Naive thymus-derived CD4-positive, alpha-beta T cell (primary cell): ENCODE data around the gene PICK1. TPM values are rescaled to one million over a fixed set of nuclear protein-coding genes. Genes with fewer than 3 reads are reported as not detected.

Experiments used
- ATAC-seq: fragments of 150-1000 bp; cut with Tn5 transposase; 2 replicates; pipeline ENCODE4 v1.10.0; 2021; ENCODE audit warnings: mild to moderate bottlenecking, moderate library complexity
- CTCF ChIA-PET: fragments of 350-600 bp; sonication (Branson Sonifier 250); formaldehyde crosslinking; loops from one replicate; lab custom pipeline; 2021; ENCODE audit warnings: antibody characterized with exemption; lab: Charles Lee
- POLR2A ChIA-PET: fragments of 350-600 bp; sonication (Branson Sonifier 250); formaldehyde crosslinking; loops from one replicate; lab custom pipeline; 2021; ENCODE audit warnings: antibody characterized with exemption, inconsistent platforms; lab: Charles Lee
- DNase-seq, 9 donors: peaks; one replicate each; pipeline versions ENCODE4 v3.0.0 to v3.0.0-alpha.2; 2020 to 2022; ENCODE audit warnings: mixed read lengths in 1 of 9
- H3K27ac ChIP-seq: one replicate; pipeline ENCODE4 v1.7.0; 2013; ENCODE audit warnings: mild to moderate bottlenecking, low read depth, low read length, moderate library complexity
- H3K27me3 ChIP-seq, 2 donors: one replicate each; pipeline ENCODE4 v1.7.0; 2013; ENCODE audit warnings: low read length in 2 of 2, mild to moderate bottlenecking in 2 of 2, moderate library complexity in 2 of 2; ENCODE audit not compliant: control insufficient read depth in 2 of 2, insufficient read depth in 2 of 2
- H3K36me3 ChIP-seq, 3 experiments: 1 replicate in 2 of 3; 2 replicates in 1 of 3; pipeline ENCODE4 v1.7.0; 2013; ENCODE audit warnings: low read length in 3 of 3, mild to moderate bottlenecking in 3 of 3, moderate library complexity in 1 of 3; ENCODE audit not compliant: insufficient read depth in 3 of 3, control insufficient read depth in 2 of 3
- H3K4me1 ChIP-seq, 2 donors: one replicate each; pipeline ENCODE4 v1.7.0; 2013; ENCODE audit warnings: low read length in 2 of 2, mild to moderate bottlenecking in 2 of 2, moderate library complexity in 1 of 2; ENCODE audit not compliant: control insufficient read depth in 2 of 2, insufficient read depth in 2 of 2
- H3K4me3 ChIP-seq: 2 replicates; pipeline ENCODE4 v1.7.0; 2013; ENCODE audit warnings: mild to moderate bottlenecking, low read length
- H3K9me3 ChIP-seq, 3 experiments: 1 replicate in 2 of 3; 2 replicates in 1 of 3; pipeline ENCODE4 v1.7.0; 2013; ENCODE audit warnings: low read length in 3 of 3; ENCODE audit not compliant: control insufficient read depth in 2 of 3
- H3K27ac Mint-ChIP-seq, 9 donors: one replicate each; pipeline ENCODE4 v1.8.0; 2020 to 2022; ENCODE audit warnings: mixed read lengths in 9 of 9, mild to moderate bottlenecking in 8 of 9, moderate library complexity in 5 of 9, inconsistent platforms in 2 of 9
- H3K27me3 Mint-ChIP-seq, 5 donors: one replicate each; pipeline ENCODE4 v1.8.0; 2021 to 2022; ENCODE audit warnings: mixed read lengths in 5 of 5, mild to moderate bottlenecking in 1 of 5
- H3K36me3 Mint-ChIP-seq, 5 donors: one replicate each; pipeline ENCODE4 v1.8.0; 2020 to 2022; ENCODE audit warnings: mixed read lengths in 5 of 5, mild to moderate bottlenecking in 3 of 5, inconsistent platforms in 1 of 5
- H3K4me1 Mint-ChIP-seq, 7 donors: one replicate each; pipeline ENCODE4 v1.8.0; 2020 to 2022; ENCODE audit warnings: mixed read lengths in 7 of 7, mild to moderate bottlenecking in 3 of 7, inconsistent platforms in 1 of 7
- H3K4me3 Mint-ChIP-seq, 10 donors: one replicate each; pipeline ENCODE4 v1.8.0; 2020 to 2022; ENCODE audit warnings: mild to moderate bottlenecking in 10 of 10, mixed read lengths in 10 of 10, moderate library complexity in 6 of 10, inconsistent platforms in 2 of 10
- H3K9me3 Mint-ChIP-seq, 11 donors: one replicate each; pipeline ENCODE4 v1.8.0; 2020 to 2022; ENCODE audit warnings: mixed read lengths in 11 of 11, mild to moderate bottlenecking in 4 of 11, inconsistent platforms in 1 of 11, moderate library complexity in 1 of 11
- intact Hi-C, 2 donors: fragments of 100-400 bp; cut with micrococcal nuclease; formaldehyde crosslinking; loops; one replicate each; pipeline ENCODE4 v1.15.1; 2023
- polyA plus RNA-seq, 2 donors: library from polyadenylated mRNA; unstranded; fragments of 300-500 nt; fragmentation: Illumina TruSeq; gene quantifications; one replicate each; pipeline ENCODE4 v1.2.3, GENCODE V29; 2021
- total RNA-seq, 6 experiments: library from RNA in 5 of 6; stranded (reverse) in 5 of 6; gene quantifications; 1 replicate in 5 of 6; 2 replicates in 1 of 6; pipeline ENCODE4 v1.2.3 and lab custom pipeline; 2021 to 2026

The PICK1 gene
- total and polyA plus RNA-seq, 7 experiments from 2014 or later: 6.3 to 29.3 (median 25.3) TPM

DNA sequence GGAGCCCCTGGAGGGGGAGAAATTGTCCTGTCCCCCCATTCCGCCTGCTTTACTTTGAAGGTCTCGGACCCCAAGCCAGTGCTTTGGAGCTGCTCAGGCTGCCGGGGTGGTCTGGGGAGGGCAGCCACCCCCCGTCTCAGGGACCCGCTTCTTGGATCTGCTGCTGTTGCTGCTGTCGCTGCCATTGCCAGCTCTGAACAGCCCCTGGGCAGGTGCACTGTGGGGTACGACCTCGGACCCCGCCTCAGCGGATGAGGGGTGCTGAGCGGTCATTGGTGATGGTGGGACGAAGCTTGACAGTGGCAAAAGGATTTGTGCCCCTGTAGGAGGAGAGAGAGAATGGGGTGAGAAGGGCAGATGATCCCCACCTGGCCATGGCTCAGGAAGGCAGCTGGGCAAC is 27.9 kb downstream of the PICK1 start:
- Histone ChIP-seq H3K4me1 (peaks cover 3 to 9% of the 10 kb centered on the region in 2 donors), H3K27ac (no peak overlapping the region), H3K9me3 (no peaks in the 10 kb centered on the region), H3K27me3 (peaks cover 0 to 8% of the 10 kb centered on the region in 2 donors), H3K36me3 (peaks cover 0 to 9% (median 0%) of the 10 kb centered on the region in 3 experiments), H3K4me3 (no peak overlapping the region)
- intact Hi-C loops: no loop called here
- Mint-ChIP-seq H3K36me3 (peaks cover 0 to 15% (median 0%) of the 10 kb centered on the region in 5 donors), H3K27me3 (peaks cover 0 to 33% (median 8%) of the 10 kb centered on the region in 5 donors), H3K27ac (no peak overlapping the region), H3K9me3 (peaks cover 0 to 2% (median 0%) of the 10 kb centered on the region in 11 donors), H3K4me1 (peaks cover 0 to 6% (median 0%) of the 10 kb centered on the region in 7 donors), H3K4me3 (no peak overlapping the region)
- ATAC-seq: no peak
- no peak for DNase-seq
- ChIA-PET POLR2A (no interaction called here), CTCF (no interaction called here)

DNA sequence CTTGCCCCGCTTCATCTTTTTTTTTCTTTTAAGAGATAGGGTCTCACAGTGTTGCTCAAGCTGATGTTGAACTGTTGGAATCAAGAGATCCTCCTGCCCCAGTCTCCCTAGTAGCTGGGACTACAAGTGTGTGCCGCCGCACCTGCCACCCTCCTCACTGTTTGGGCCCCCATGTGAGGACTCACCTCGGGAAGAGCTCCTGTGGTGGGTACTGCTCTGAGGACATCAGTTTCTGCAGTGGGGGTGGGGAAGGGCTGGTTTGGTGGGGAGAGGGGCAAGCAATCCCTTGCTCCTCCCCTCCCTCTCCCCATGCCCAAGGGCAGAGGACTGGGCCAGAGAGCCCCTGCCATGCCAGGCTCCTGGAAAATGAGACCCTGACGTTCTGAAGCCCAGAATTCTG is 28.3 kb downstream of the PICK1 start:
- no peak overlapping the region for H3K27ac Mint-ChIP-seq
- peaks cover 0 to 18% (median 1%) of the 10 kb centered on the region in 5 donors for H3K36me3 Mint-ChIP-seq
- H3K27ac ChIP-seq: no peak overlapping the region
- no peak overlapping the region for H3K4me3 ChIP-seq
- H3K4me1 Mint-ChIP-seq: peaks cover 0 to 6% (median 0%) of the 10 kb centered on the region in 7 donors
- peaks cover 0 to 8% of the 10 kb centered on the region in 2 donors for H3K27me3 ChIP-seq
- H3K27me3 Mint-ChIP-seq: peaks cover 4 to 33% (median 11%) of the 10 kb centered on the region in 5 donors
- no peak overlapping the region for H3K4me3 Mint-ChIP-seq
- peaks cover 3 to 9% of the 10 kb centered on the region in 2 donors for H3K4me1 ChIP-seq
- DNase-seq (no peak), ATAC-seq (no peak)
- ChIA-PET POLR2A (no interaction called here), CTCF (no interaction called here)
- peaks cover 0 to 2% (median 0%) of the 10 kb centered on the region in 11 donors for H3K9me3 Mint-ChIP-seq
- H3K36me3 ChIP-seq: peaks cover 0 to 9% (median 0%) of the 10 kb centered on the region in 3 experiments
- intact Hi-C loops: no loop called here
- H3K9me3 ChIP-seq: no peaks in the 10 kb centered on the region

DNA sequence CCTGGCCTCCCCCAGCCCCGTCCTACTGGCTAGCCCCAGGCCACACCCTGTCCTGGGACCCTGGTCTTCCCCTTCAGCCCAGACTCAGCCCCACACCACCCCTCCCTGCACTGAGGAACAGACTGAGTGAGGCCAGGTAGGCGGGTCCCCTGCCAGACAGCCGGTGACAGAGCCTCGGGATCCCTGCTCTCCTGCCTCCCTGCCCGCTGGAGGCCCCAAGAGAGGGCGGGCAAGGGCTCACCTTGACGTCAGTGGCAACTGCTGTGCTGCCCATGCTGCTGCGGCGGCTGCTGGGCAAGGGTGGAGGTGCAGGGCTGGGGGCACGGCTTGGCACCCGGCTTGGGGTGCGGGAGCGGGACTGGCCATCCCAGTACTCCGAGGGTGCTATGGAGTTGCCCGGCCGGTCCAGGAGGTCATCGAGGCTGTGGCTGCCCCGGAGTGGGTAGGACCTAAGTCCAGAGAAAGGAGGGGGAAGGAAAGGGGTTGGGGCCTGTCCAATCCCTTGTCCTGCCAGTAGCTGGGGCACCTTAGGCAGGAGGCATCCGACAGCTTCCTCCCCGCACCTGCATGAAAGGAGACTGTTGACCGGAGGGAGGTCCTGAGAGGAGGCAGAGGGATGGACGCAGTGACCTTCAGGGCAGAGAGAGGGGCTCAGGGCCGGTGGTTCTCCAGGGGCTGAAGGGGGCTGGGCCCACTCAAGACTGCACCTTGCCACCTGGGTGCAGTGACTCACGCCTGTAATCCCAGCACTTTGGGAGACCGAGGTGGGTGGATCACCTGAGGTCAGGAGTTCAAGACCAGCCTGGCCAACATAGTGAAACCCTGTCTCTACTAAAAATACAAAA is 29.0 kb downstream of the PICK1 start:
- POLR2A ChIA-PET: no interaction called here
- no peak for ATAC-seq
- no peak overlapping the region for H3K27ac Mint-ChIP-seq
- Histone ChIP-seq H3K36me3 (peaks cover 0 to 9% (median 0%) of the 10 kb centered on the region in 3 experiments), H3K27me3 (peaks cover 0 to 8% of the 10 kb centered on the region in 2 donors), H3K4me1 (peaks cover 3 to 9% of the 10 kb centered on the region in 2 donors), H3K4me3 (no peak overlapping the region), H3K9me3 (no peaks in the 10 kb centered on the region), H3K27ac (no peak overlapping the region)
- peaks cover 0 to 6% (median 0%) of the 10 kb centered on the region in 7 donors for H3K4me1 Mint-ChIP-seq
- peaks cover 0 to 22% (median 4%) of the 10 kb centered on the region in 5 donors for H3K36me3 Mint-ChIP-seq
- H3K9me3 Mint-ChIP-seq: peaks cover 0 to 2% (median 0%) of the 10 kb centered on the region in 11 donors
- intact Hi-C loops: no loop called here
- H3K4me3 Mint-ChIP-seq: no peak overlapping the region
- no peak for DNase-seq
- peaks cover 4 to 30% (median 17%) of the 10 kb centered on the region in 5 donors for H3K27me3 Mint-ChIP-seq
- CTCF ChIA-PET: no interaction called here

DNA sequence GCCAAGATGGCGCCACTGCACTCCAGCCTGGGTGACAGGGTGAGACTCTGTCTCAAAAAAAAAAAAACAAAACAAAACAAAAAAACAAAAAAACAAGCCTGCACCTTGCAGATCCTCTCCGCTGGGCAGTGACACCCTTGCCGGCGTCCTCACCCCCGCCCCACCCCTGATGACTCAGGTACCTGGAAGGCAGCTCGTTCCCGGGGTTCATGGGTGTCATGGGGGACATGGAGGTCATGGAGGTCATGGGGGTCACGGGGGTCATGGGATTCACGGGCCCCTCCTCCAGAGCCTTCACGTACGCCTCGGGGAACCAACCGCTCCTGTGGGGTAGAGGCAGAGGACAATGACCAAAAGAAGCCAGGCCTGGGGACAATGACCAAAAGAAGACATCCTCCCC is 29.7 kb downstream of the PICK1 start:
- Mint-ChIP-seq H3K9me3 (peaks cover 0 to 2% (median 0%) of the 10 kb centered on the region in 11 donors), H3K36me3 (peaks cover 0 to 26% (median 7%) of the 10 kb centered on the region in 5 donors), H3K4me1 (peaks cover 0 to 3% (median 0%) of the 10 kb centered on the region in 7 donors), H3K27me3 (peaks cover 4 to 26% (median 14%) of the 10 kb centered on the region in 5 donors), H3K4me3 (no peak overlapping the region), H3K27ac (no peak overlapping the region)
- ChIA-PET POLR2A (no interaction called here), CTCF (no interaction called here)
- H3K9me3 ChIP-seq: no peaks in the 10 kb centered on the region
- intact Hi-C loops: no loop called here
- H3K27ac ChIP-seq: no peak overlapping the region
- peaks cover under 1 to 7% of the 10 kb centered on the region in 2 donors for H3K4me1 ChIP-seq
- no peak for DNase-seq
- ATAC-seq: no peak
- H3K27me3 ChIP-seq: peaks cover 0 to 8% of the 10 kb centered on the region in 2 donors
- H3K4me3 ChIP-seq: no peak overlapping the region
- H3K36me3 ChIP-seq: peaks cover 0 to 9% (median 0%) of the 10 kb centered on the region in 3 experiments

DNA sequence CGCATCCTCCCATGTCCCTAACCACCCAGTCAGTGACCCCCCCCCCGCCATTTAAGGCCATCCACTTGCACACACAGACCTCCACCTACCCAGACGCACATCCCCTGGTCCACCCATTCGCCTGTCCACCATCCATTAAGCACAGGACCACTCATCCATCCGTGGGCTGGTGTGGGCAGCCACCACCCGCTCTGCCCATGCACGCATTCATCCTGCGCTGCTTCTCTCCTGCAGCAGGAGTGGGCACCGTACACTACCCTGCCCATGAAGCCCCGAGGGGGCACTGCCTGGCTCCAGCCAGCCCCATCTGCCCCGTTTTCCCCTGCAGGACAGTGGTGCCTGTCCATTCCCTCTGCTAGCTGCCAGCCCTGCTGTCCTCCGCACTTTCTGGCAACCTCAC is 30.7 kb downstream of the PICK1 start:
- peak overlapping the region in 1 of 10 donors; percentile 7 for H3K4me3 Mint-ChIP-seq
- POLR2A ChIA-PET: interaction anchor here (0.6 kb wide), 1 partner anchor 77 kb away, joined by 4 read pairs; no protein-coding TSS in a partner anchor
- peaks cover 0 to 32% (median 13%) of the 10 kb centered on the region in 5 donors for H3K36me3 Mint-ChIP-seq
- H3K4me3 ChIP-seq: no peak overlapping the region
- peaks cover 4 to 22% (median 13%) of the 10 kb centered on the region in 5 donors for H3K27me3 Mint-ChIP-seq
- CTCF ChIA-PET: no interaction called here
- DNase-seq: no peak
- H3K27ac ChIP-seq: no peak overlapping the region
- H3K9me3 Mint-ChIP-seq: peaks cover 0 to 2% (median 0%) of the 10 kb centered on the region in 11 donors
- no peaks in the 10 kb centered on the region for H3K27me3 ChIP-seq
- H3K9me3 ChIP-seq: no peaks in the 10 kb centered on the region
- no peak for ATAC-seq
- no peaks in the 10 kb centered on the region for H3K4me1 Mint-ChIP-seq
- H3K27ac Mint-ChIP-seq: no peak overlapping the region
- peaks cover 0 to 9% (median 0%) of the 10 kb centered on the region in 3 experiments for H3K36me3 ChIP-seq
- no peaks in the 10 kb centered on the region for H3K4me1 ChIP-seq
- intact Hi-C loops: no loop called here

DNA sequence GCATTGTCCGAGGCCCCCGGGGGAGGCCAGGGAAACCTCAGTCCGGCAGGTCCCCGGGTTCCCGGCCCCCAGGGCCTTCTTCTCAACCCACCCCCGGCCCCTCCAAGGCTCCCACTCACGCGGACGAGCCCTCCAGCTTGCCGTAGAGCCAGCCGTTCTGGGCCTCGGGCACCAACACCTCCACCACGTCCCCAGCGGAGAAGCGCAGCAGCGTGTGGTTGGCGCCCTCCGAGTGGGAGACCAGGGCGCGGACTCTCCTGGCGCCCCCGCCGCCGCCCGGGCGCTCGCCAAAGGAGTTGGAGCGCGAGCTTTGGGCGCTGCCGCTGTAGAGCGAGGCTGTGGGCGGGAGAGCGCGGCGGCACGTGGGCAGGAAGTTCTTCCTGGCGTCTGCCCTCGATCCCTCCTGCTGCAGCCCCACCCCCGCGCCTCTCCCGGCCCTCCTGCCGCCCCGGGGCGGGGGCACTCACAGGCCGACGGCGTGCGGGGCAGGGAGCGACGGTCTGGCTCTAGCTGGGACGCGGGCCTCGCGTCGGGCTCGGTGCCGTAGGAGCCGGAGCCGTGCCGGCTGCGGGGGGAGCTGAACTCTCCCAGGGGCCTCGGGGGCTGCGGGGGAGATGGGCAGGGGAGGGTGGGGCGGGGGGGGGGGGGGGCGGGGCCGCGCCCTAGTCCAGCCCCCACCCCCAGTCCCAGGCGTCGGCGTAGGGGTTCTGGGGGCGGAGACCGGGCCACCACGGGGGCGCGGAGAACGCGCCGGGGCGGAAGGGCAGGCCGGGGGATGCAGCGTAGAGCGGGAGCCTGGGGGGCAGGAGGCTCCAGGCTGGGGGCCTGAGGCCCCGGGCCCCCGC is 31.6 kb downstream of the PICK1 start:
- intact Hi-C loops: no loop called here

More for the DNA sequence above, 31.6 kb downstream of the PICK1 start:
- no peak overlapping the region for H3K4me3 ChIP-seq
- ChIA-PET POLR2A (no interaction called here), CTCF (no interaction called here)
- no peak for DNase-seq
- H3K27me3 ChIP-seq: no peaks in the 10 kb centered on the region
- peaks cover 0 to 42% (median 16%) of the 10 kb centered on the region in 5 donors for H3K36me3 Mint-ChIP-seq
- H3K4me3 Mint-ChIP-seq: no peak overlapping the region
- H3K27me3 Mint-ChIP-seq: peaks cover 0 to 16% (median 6%) of the 10 kb centered on the region in 5 donors
- H3K36me3 ChIP-seq: peaks cover 0 to 14% (median 0%) of the 10 kb centered on the region in 3 experiments
- no peaks in the 10 kb centered on the region for H3K4me1 Mint-ChIP-seq
- ATAC-seq: no peak
- H3K9me3 ChIP-seq: no peaks in the 10 kb centered on the region
- peaks cover 0 to 2% (median 0%) of the 10 kb centered on the region in 11 donors for H3K9me3 Mint-ChIP-seq
- H3K4me1 ChIP-seq: no peaks in the 10 kb centered on the region
- H3K27ac Mint-ChIP-seq: no peak overlapping the region
- H3K27ac ChIP-seq: no peak overlapping the region
